Raji (cell line): Measurements from ENCODE around the gene SLC27A2.

ENCODE experiments used
- POLR2A ChIP-seq: IDR thresholded peaks from 2 replicates; pipeline ENCODE4 v1.6.1; 2011; ENCODE audit warnings: low read depth, low read length, control low read depth; ENCODE audit not compliant: insufficient read depth

SLC27A2 gene

GRCh38 chr15:50184863-50185504, 3.0 kb downstream of the SLC27A2 start:
- no peak for TF ChIP-seq POLR2A

GRCh38 chr15:50186090-50186489, 4.1 kb downstream of the SLC27A2 start:
- no peak for TF ChIP-seq POLR2A

- no peak for TF ChIP-seq POLR2A
Measured at GRCh38 chr15:50186752-50187151, 4.8 kb downstream of the SLC27A2 start.

- no peak for TF ChIP-seq POLR2A
Measured at GRCh38 chr15:50187525-50187924, 5.5 kb downstream of the SLC27A2 start.

GRCh38 chr15:50187997-50188396, 6.0 kb downstream of the SLC27A2 start:
- TF ChIP-seq POLR2A = no peak

GRCh38 chr15:50189633-50190032, 7.6 kb downstream of the SLC27A2 start:
- TF ChIP-seq POLR2A = no peak

- TF ChIP-seq POLR2A = no peak
Measured at GRCh38 chr15:50190166-50190570, 8.2 kb downstream of the SLC27A2 start.

- TF ChIP-seq POLR2A = no peak
Measured at GRCh38 chr15:50190723-50191122, 8.7 kb downstream of the SLC27A2 start.

GRCh38 chr15:50192164-50192563, 10.2 kb downstream of the SLC27A2 start:
- no peak for TF ChIP-seq POLR2A

GRCh38 chr15:50192926-50193620, 11.1 kb downstream of the SLC27A2 start:
- TF ChIP-seq POLR2A = no peak

- no peak for TF ChIP-seq POLR2A
Measured at GRCh38 chr15:50202003-50202402, 20.0 kb downstream of the SLC27A2 start.

- no peak for TF ChIP-seq POLR2A
Measured at GRCh38 chr15:50206020-50206419, 24.0 kb downstream of the SLC27A2 start.

- TF ChIP-seq POLR2A = no peak
Measured at GRCh38 chr15:50209809-50210208, 27.8 kb downstream of the SLC27A2 start.

- no peak for TF ChIP-seq POLR2A
Measured at GRCh38 chr15:50210462-50211157, 28.6 kb downstream of the SLC27A2 start.

GRCh38 chr15:50218291-50218690, 36.3 kb downstream of the SLC27A2 start:
- TF ChIP-seq POLR2A = no peak

GRCh38 chr15:50218691-50219090, 36.7 kb downstream of the SLC27A2 start:
- TF ChIP-seq POLR2A = no peak
